AG10803 (cell line): ENCODE measurements around the gene GIGYF2.

Source experiments
- DNase-seq: peaks from one replicate; pipeline ENCODE4 v3.0.0; 2010; ENCODE audit warnings: low read depth
- H3K4me3 ChIP-seq: 2 replicates; pipeline ENCODE4 v1.5.1; 2011; ENCODE audit warnings: mild to moderate bottlenecking, low read length, control low read depth
- CTCF ChIP-seq: conservative IDR thresholded peaks from 2 replicates; pipeline ENCODE4 v1.5.1; 2011; ENCODE audit warnings: mild to moderate bottlenecking, low read length, control low read depth, inconsistent platforms

The GIGYF2 gene

GRCh38 chr2:232787806-232788205 lies 90.7 kb downstream of the GIGYF2 start:
- TF ChIP-seq CTCF, result no peak
- H3K4me3 ChIP-seq, result no peak overlapping the region
- DNase-seq, result no peak

- TF ChIP-seq CTCF, result no peak
- no peak overlapping the region for H3K4me3 ChIP-seq
- no peak for DNase-seq
These were observed 92.0 kb downstream of the GIGYF2 start for GRCh38 chr2:232789082-232789481.

GRCh38 chr2:232791518-232791917 lies 94.4 kb downstream of the GIGYF2 start:
- no peak overlapping the region for H3K4me3 ChIP-seq
- no peak for DNase-seq
- TF ChIP-seq CTCF, result no peak

- no peak for DNase-seq
- no peak for TF ChIP-seq CTCF
- H3K4me3 ChIP-seq, result no peak overlapping the region
These were observed 96.1 kb downstream of the GIGYF2 start for GRCh38 chr2:232793271-232793670.

- no peak for DNase-seq
- TF ChIP-seq CTCF, result no peak
- H3K4me3 ChIP-seq, result no peak overlapping the region
These were observed 97.8 kb downstream of the GIGYF2 start for GRCh38 chr2:232794981-232795380.

- no peak for TF ChIP-seq CTCF
- peak; percentile 78 for DNase-seq
- no peak overlapping the region for H3K4me3 ChIP-seq
These were observed 98.8 kb downstream of the GIGYF2 start for GRCh38 chr2:232795920-232796319.

- DNase-seq, result no peak
These were observed 101.1 kb downstream of the GIGYF2 start for GRCh38 chr2:232798187-232798586.

More at GRCh38 chr2:232798187-232798586, 101.1 kb downstream of the GIGYF2 start:
- no peak overlapping the region for H3K4me3 ChIP-seq
- TF ChIP-seq CTCF, result no peak
